C4-2B (cell line): ENCODE data around the gene THADA.

Source experiments
- H3K27ac ChIP-seq: fragments of 450-650 bp; 2 replicates; pipeline ENCODE4 v1.5.1; 2017
- CTCF ChIP-seq: fragments of 450-650 bp; conservative IDR thresholded peaks from 2 replicates; pipeline ENCODE4 v1.5.1; 2017; ENCODE audit warnings: mild to moderate bottlenecking
- ZFX ChIP-seq: fragments of 450-650 bp; IDR thresholded peaks from 2 replicates; pipeline ENCODE4 v1.6.1; 2017

Gene THADA

GRCh38 chr2:43515807-43516497 lies 79.9 kb downstream of the THADA start:
- TF ChIP-seq CTCF (no peak), ZFX (no peak)
- no peak overlapping the region for H3K27ac ChIP-seq

DNA sequence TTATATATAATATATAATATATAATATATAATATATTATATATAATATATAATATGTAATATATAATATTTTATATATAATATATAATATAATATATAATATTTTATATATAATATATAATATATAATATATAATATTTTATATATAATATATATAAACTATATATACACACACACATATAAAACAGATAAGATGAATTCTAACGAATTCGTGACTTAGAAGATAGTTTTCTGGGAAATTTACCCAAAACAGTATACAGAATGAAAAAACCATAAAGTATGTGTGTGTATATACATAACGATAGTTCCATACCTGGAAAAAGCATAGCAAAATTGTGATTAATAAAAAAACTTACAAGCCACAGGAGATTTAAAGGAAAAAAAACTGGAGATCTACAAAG lies 80.6 kb downstream of the THADA start:
- TF ChIP-seq CTCF (no peak), ZFX (no peak)
- no peak overlapping the region for H3K27ac ChIP-seq

GRCh38 chr2:43513796-43514195 lies 82.0 kb downstream of the THADA start:
- no peak for TF ChIP-seq CTCF
- TF ChIP-seq ZFX: no peak

DNA sequence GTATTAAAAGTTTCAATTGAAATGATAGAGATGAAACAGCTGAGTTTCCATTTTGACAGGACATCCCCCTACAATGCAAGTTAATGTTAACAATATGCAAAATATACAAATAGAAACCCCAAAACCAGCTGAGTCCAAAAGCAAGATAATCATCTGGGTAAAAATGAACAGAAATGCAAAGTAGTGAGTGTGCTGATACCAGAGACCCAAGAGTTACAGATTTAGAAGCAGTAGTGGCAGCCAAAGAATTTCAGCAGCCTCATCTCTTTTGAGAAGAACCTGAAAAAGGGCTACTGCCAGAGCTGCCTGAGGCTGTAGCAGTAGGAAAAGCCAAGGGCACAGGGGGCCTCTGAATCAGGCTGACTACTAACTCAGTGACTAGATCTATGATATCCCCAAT lies 82.6 kb downstream of the THADA start:
- no peak overlapping the region for H3K27ac ChIP-seq
- TF ChIP-seq CTCF (no peak), ZFX (no peak)

More at GRCh38 chr2:43513796-43514195, 82.0 kb downstream of the THADA start:
- no peak overlapping the region for H3K27ac ChIP-seq

- no peak overlapping the region for H3K27ac ChIP-seq
- TF ChIP-seq ZFX (no peak), CTCF (no peak)
Measured at GRCh38 chr2:43511199-43511598, 84.6 kb downstream of the THADA start.

DNA sequence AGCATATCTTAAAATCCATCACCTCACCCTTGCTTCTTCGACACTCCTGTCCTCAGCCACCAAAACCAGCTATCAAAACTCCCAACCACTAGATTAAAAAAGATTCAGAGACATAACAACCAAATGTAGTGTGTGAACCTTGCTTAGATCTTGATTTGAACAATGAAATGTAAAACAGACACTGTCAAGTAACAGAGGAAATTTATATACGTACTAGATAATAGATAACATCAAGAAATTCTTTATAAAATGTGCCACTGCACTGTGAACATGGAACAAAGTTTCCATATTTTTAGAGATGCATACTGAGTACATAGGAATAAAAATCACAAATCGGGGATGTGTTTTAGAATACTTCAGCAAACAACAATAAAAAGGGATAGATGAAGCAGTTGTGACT lies 86.0 kb downstream of the THADA start:
- no peak for TF ChIP-seq ZFX
- no peak for TF ChIP-seq CTCF
- H3K27ac ChIP-seq: no peak overlapping the region

- TF ChIP-seq ZFX (no peak), CTCF (no peak)
- no peak overlapping the region for H3K27ac ChIP-seq
Measured at GRCh38 chr2:43508209-43508608, 87.6 kb downstream of the THADA start.
